Calu3 (cell line): ENCODE data around the gene ATF1. TPM values are rescaled to one million over a fixed set of nuclear protein-coding genes. Genes with fewer than 3 reads are reported as not detected.

Experiments
- BruUV-seq: library from RNA; stranded (reverse); fragments of 400-500 nt; replicated peaks from 2 replicates; lab custom pipeline; 2021; lab: Mats Ljungman, UMichigan
- CTCF ChIA-PET: fragments of 300-600 bp; sonication (Branson Sonifier 250); formaldehyde crosslinking; loops from one replicate; lab custom pipeline; 2022; ENCODE audit warnings: antibody characterized with exemption; lab: Charles Lee
- DNase-seq: peaks from one replicate; pipeline ENCODE4 v3.0.0; 2022
- H3K27ac Mint-ChIP-seq: one replicate; pipeline ENCODE4 v1.8.0; 2022; ENCODE audit warnings: mixed read lengths; ENCODE audit not compliant: unreplicated experiment
- H3K27me3 Mint-ChIP-seq: one replicate; pipeline ENCODE4 v1.8.0; 2022; ENCODE audit warnings: mixed read lengths; ENCODE audit not compliant: unreplicated experiment
- H3K36me3 Mint-ChIP-seq: one replicate; pipeline ENCODE4 v1.8.0; 2022; ENCODE audit warnings: mild to moderate bottlenecking, moderate library complexity, mixed read lengths; ENCODE audit not compliant: insufficient read depth, unreplicated experiment
- H3K4me1 Mint-ChIP-seq: one replicate; pipeline ENCODE4 v1.8.0; 2022; ENCODE audit warnings: mild to moderate bottlenecking, low read depth, mixed read lengths; ENCODE audit not compliant: unreplicated experiment
- H3K4me3 Mint-ChIP-seq: one replicate; pipeline ENCODE4 v1.8.0; 2022; ENCODE audit warnings: mild to moderate bottlenecking, low read depth, moderate library complexity, mixed read lengths; ENCODE audit not compliant: unreplicated experiment
- H3K9me3 Mint-ChIP-seq: one replicate; pipeline ENCODE4 v1.8.0; 2022; ENCODE audit warnings: low read depth, mixed read lengths; ENCODE audit not compliant: unreplicated experiment
- intact Hi-C: fragments of 100-400 bp; cut with micrococcal nuclease; formaldehyde crosslinking; loops from one replicate; pipeline ENCODE4 v1.10.0; 2022; ENCODE audit not compliant: unreplicated experiment
- total RNA-seq: library from RNA; stranded (reverse); gene quantifications from 2 replicates; pipeline ENCODE4 v1.2.3, GENCODE V29; 2022
- TF ChIP-seq, protein P1 (sequence below): fragments of 200-600 bp; IDR thresholded peaks from one replicate; pipeline ENCODE4 v1.8.0; 2022; ENCODE audit warnings: antibody characterized with exemption; ENCODE audit not compliant: unreplicated experiment

ATF1 gene
- total RNA-seq, 1 experiment from 2014 or later = 22.9 TPM

- TF ChIP-seq, protein P1, sequence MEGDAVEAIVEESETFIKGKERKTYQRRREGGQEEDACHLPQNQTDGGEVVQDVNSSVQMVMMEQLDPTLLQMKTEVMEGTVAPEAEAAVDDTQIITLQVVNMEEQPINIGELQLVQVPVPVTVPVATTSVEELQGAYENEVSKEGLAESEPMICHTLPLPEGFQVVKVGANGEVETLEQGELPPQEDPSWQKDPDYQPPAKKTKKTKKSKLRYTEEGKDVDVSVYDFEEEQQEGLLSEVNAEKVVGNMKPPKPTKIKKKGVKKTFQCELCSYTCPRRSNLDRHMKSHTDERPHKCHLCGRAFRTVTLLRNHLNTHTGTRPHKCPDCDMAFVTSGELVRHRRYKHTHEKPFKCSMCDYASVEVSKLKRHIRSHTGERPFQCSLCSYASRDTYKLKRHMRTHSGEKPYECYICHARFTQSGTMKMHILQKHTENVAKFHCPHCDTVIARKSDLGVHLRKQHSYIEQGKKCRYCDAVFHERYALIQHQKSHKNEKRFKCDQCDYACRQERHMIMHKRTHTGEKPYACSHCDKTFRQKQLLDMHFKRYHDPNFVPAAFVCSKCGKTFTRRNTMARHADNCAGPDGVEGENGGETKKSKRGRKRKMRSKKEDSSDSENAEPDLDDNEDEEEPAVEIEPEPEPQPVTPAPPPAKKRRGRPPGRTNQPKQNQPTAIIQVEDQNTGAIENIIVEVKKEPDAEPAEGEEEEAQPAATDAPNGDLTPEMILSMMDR = no peak
- no peak overlapping the region for H3K4me3 Mint-ChIP-seq
- BruUV-seq = no TSS peak
- CTCF ChIA-PET = no interaction called here
- no peak overlapping the region for H3K27ac Mint-ChIP-seq
- intact Hi-C loops = no loop called here
- no peaks in the 10 kb centered on the region for H3K27me3 Mint-ChIP-seq
- H3K9me3 Mint-ChIP-seq = no peaks in the 10 kb centered on the region
- no peaks in the 10 kb centered on the region for H3K4me1 Mint-ChIP-seq
- H3K36me3 Mint-ChIP-seq = peaks cover 54% of the 10 kb centered on the region
- DNase-seq = no peak
These were observed 35.5 kb upstream of the ATF1 start for GRCh38 chr12:50728417-50728816.

GRCh38 chr12:50728841-50729240 lies 35.1 kb upstream of the ATF1 start:
- intact Hi-C loops = no loop called here
- H3K9me3 Mint-ChIP-seq = no peaks in the 10 kb centered on the region
- no peak for DNase-seq
- peaks cover 50% of the 10 kb centered on the region for H3K36me3 Mint-ChIP-seq
- no peak overlapping the region for H3K27ac Mint-ChIP-seq
- H3K4me3 Mint-ChIP-seq = no peak overlapping the region
- TF ChIP-seq, protein P1 = no peak
- no peaks in the 10 kb centered on the region for H3K4me1 Mint-ChIP-seq
- H3K27me3 Mint-ChIP-seq = no peaks in the 10 kb centered on the region
- CTCF ChIA-PET = no interaction called here
- BruUV-seq = no TSS peak

DNA sequence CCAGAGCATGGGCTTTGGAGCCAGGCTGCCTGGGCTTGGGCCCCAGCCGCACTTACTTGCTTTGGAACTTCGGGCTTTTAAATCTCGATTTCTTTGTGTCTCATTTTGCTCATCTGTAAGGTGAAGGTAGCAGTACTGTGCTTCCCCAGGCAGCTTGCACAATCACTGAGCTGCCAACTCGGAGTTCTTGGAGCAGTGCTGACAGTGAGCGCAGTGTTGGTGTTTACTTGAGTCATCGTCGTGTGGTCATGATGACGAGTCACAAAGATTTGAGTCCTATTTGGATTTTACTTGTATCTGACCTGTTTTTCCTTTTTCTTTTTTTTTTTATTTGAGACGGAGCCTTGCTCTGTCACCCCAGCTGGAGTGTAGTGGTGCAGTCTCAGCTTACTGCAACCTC lies 31.3 kb upstream of the ATF1 start:
- TF ChIP-seq, protein P1 = no peak
- intact Hi-C loops = no loop called here
- CTCF ChIA-PET = no interaction called here
- Mint-ChIP-seq H3K9me3 (no peaks in the 10 kb centered on the region), H3K36me3 (peaks cover 53% of the 10 kb centered on the region), H3K27ac (no peak overlapping the region), H3K27me3 (no peaks in the 10 kb centered on the region), H3K4me3 (no peak overlapping the region), H3K4me1 (no peaks in the 10 kb centered on the region)
- BruUV-seq = no TSS peak
- DNase-seq = no peak

DNA sequence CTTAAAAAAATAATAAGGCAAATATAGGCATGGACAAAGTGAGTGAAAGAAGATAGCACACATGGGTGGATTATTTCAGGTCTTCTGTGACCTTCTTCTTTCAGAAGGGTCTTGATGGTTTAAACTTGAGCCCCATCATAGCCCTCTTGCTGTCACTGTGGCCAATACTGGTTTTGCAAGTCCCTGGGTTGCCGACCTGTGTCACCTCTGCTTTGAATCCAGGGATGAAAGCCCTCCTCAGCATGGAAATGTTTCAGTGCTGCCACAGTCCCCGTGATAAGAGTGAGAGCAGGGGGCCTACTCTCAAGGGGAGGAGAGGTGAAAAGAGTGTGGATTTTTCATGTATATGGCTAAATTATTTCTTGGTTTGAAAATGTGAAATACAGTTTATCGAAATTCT lies 30.2 kb upstream of the ATF1 start:
- CTCF ChIA-PET = no interaction called here
- BruUV-seq = no TSS peak
- intact Hi-C loops = no loop called here

More for the DNA sequence above, 30.2 kb upstream of the ATF1 start:
- H3K4me3 Mint-ChIP-seq = no peak overlapping the region
- DNase-seq = no peak
- H3K36me3 Mint-ChIP-seq = peaks cover 47% of the 10 kb centered on the region
- H3K4me1 Mint-ChIP-seq = no peaks in the 10 kb centered on the region
- H3K9me3 Mint-ChIP-seq = no peaks in the 10 kb centered on the region
- TF ChIP-seq, protein P1 = no peak
- H3K27ac Mint-ChIP-seq = no peak overlapping the region
- no peaks in the 10 kb centered on the region for H3K27me3 Mint-ChIP-seq
